HepG2 (cell line): Measurements from ENCODE around the gene ANKFY1. TPM values are rescaled to one million over a fixed set of nuclear protein-coding genes. Genes with fewer than 3 reads are reported as not detected.
"Not testable (repeated sequence)": the region's sequence is repeated elsewhere in the genome, so short reads cannot be mapped to it uniquely, and the experiment has no call there.

ENCODE experiments used
- ATAC-seq: fragments of 200-7000 bp; cut with Tn5 transposase; 3 replicates; pipeline ENCODE4 v1.9.1; 2020; ENCODE audit warnings: mild to moderate bottlenecking, moderate library complexity
- BruUV-seq: library from RNA; stranded (reverse); fragments of 400-500 nt; replicated peaks from 2 replicates; lab custom pipeline; 2021; lab: Mats Ljungman, UMichigan
- CTCF ChIA-PET: fragments of 300-600 bp; formaldehyde crosslinking; extraction: SDS; loops from one replicate; lab custom pipeline; 2021; ENCODE audit warnings: low total read pairs, inconsistent platforms, low intra/inter-chr PET ratio; lab: Yijun Ruan, JAX
- POLR2A ChIA-PET: fragments of 350-600 bp; sonication (Branson Sonifier 250); formaldehyde crosslinking; loops from one replicate; lab custom pipeline; 2020; ENCODE audit warnings: antibody characterized with exemption, inconsistent platforms; lab: Yijun Ruan, JAX
- DNase-seq: peaks from one replicate; pipeline ENCODE4 v3.0.0-alpha.2; 2015; ENCODE audit warnings: low spot score
- FAIRE-seq: peaks from 3 replicates; lab custom pipeline; 2011; peaks lifted over from hg19 to GRCh38; lab: Jason Lieb, UNC
- H2AFZ ChIP-seq: one replicate; pipeline ENCODE4 v1.6.1; 2011; ENCODE audit warnings: low read length, inconsistent platforms
- H3K27ac ChIP-seq: fragments of 300-600 bp; 3 replicates; pipeline ENCODE4 v1.8.0; 2011; ENCODE audit warnings: mixed run types, mild to moderate bottlenecking, mixed read lengths, low read length, inconsistent platforms; ENCODE audit not compliant: insufficient read depth; ENCODE audit errors: extremely low read length
- H3K27me3 ChIP-seq, 2 experiments: fragments of 200-600 bp in 1 of 2; 2 replicates in 1 of 2; 3 replicates in 1 of 2; pipeline versions ENCODE4 v1.6.0 to v1.8.0; 2011; ENCODE audit warnings: low read length in 2 of 2, mild to moderate bottlenecking in 2 of 2, moderate library complexity in 2 of 2, inconsistent platforms in 1 of 2; ENCODE audit not compliant: insufficient read depth in 2 of 2, control insufficient read depth in 1 of 2
- H3K36me3 ChIP-seq, 2 experiments: fragments of 200-600 bp in 1 of 2; replicated peaks in 1 of 2; 2 replicates in 1 of 2; 3 replicates in 1 of 2; pipeline versions ENCODE4 v1.5.1 to v1.8.0; 2011; ENCODE audit warnings: low read length in 2 of 2, inconsistent platforms in 1 of 2; ENCODE audit not compliant: insufficient read depth in 2 of 2, control insufficient read depth in 1 of 2
- H3K4me1 ChIP-seq: 2 replicates; pipeline ENCODE4 v1.5.1; 2012; ENCODE audit warnings: low read length, inconsistent platforms; ENCODE audit not compliant: insufficient read depth
- H3K4me2 ChIP-seq: 2 replicates; pipeline ENCODE4 v1.6.0; 2011; ENCODE audit warnings: low read depth, low read length, inconsistent platforms
- H3K4me3 ChIP-seq, 3 experiments: fragments of 200-600 bp in 1 of 3; sonication (generic), shearing (Covaris generic) in 1 of 3; replicated peaks in 1 of 3; 2 replicates each; pipeline ENCODE4 v1.5.1; 2011 to 2016; ENCODE audit warnings: low read length in 3 of 3, inconsistent platforms in 2 of 3, low read depth in 2 of 3, mild to moderate bottlenecking in 2 of 3, control low read depth in 1 of 3, mixed read lengths in 1 of 3; ENCODE audit not compliant: insufficient read depth in 1 of 3
- H3K79me2 ChIP-seq: one replicate; pipeline ENCODE4 v1.6.1; 2011; ENCODE audit warnings: low read length, inconsistent platforms; ENCODE audit not compliant: insufficient read depth
- H3K9ac ChIP-seq: 2 replicates; pipeline ENCODE4 v1.6.0; 2011; ENCODE audit warnings: mild to moderate bottlenecking, low read depth, low read length, inconsistent platforms; ENCODE audit not compliant: insufficient read depth
- H3K9me3 ChIP-seq: 2 replicates; pipeline ENCODE4 v1.5.1; 2012; ENCODE audit warnings: mild to moderate bottlenecking, low read length
- H4K20me1 ChIP-seq: 2 replicates; pipeline ENCODE4 v1.6.0; 2011; ENCODE audit warnings: inconsistent platforms, mild to moderate bottlenecking, low read length, moderate library complexity; ENCODE audit not compliant: insufficient read depth
- KDM5B ChIP-seq: sonication (generic); formaldehyde crosslinking; IDR thresholded peaks from 2 replicates; pipeline ENCODE4 v1.4.0; 2020; ENCODE audit warnings: missing genetic modification reagents, mild to moderate bottlenecking, borderline replicate concordance
- PHF20 ChIP-seq: sonication (generic); formaldehyde crosslinking; IDR thresholded peaks from 2 replicates; pipeline ENCODE4 v1.5.0; 2020; ENCODE audit warnings: mild to moderate bottlenecking, missing genetic modification reagents
- TMF1 ChIP-seq: sonication (generic); formaldehyde crosslinking; IDR thresholded peaks from 2 replicates; pipeline ENCODE4 v1.8.1; 2022; ENCODE audit warnings: low read depth, missing genetic modification reagents
- YEATS4 ChIP-seq: sonication (generic); formaldehyde crosslinking; IDR thresholded peaks from 2 replicates; pipeline ENCODE4 v1.4.0; 2020; ENCODE audit warnings: missing genetic modification reagents, borderline replicate concordance
- ZNF343 ChIP-seq: sonication (generic); formaldehyde crosslinking; IDR thresholded peaks from 2 replicates; pipeline ENCODE4 v1.4.0; 2020; ENCODE audit warnings: mild to moderate bottlenecking, missing genetic modification reagents
- ZNF777 ChIP-seq: sonication (generic); formaldehyde crosslinking; IDR thresholded peaks from 2 replicates; pipeline ENCODE4 v1.4.0; 2020; ENCODE audit warnings: missing genetic modification reagents
- ZNF883 ChIP-seq: sonication (generic); formaldehyde crosslinking; IDR thresholded peaks from 2 replicates; pipeline ENCODE4 v1.5.1; 2020; ENCODE audit warnings: mild to moderate bottlenecking, missing genetic modification reagents; ENCODE audit errors: not compliant biosample characterization
- WGBS: methylation state at CpG from one replicate; pipeline ENCODE4 v1.1.6; 2017; ENCODE audit warnings: low lambda C conversion rate; 5-methylcytosine and 5-hydroxymethylcytosine counted together
- in situ Hi-C: cut with HindIII; loops from 2 replicates; pipeline ENCODE4 v1.10.0; 2017; ENCODE audit warnings: low pct_unique_long_range_greater_than_20kb; ENCODE audit not compliant: extremely low pct_ligation_motif_present
- intact Hi-C: fragments of 100-400 bp; cut with micrococcal nuclease; formaldehyde crosslinking; loops from one replicate; pipeline ENCODE4 v1.10.0; 2022; ENCODE audit not compliant: unreplicated experiment
- polyA plus RNA-seq, 8 experiments: library from polyadenylated mRNA; depleted of rRNA in 3 of 8; stranded (reverse) in 7 of 8; unstranded in 1 of 8; fragments of >200 nt; fragmentation: Illumina TruSeq in 4 of 8; extraction: Trizol in 4 of 8; gene quantifications; 2 replicates each; pipeline versions ENCODE4 v1.2.1 to v1.2.3, GENCODE V29; 2011 to 2016; ENCODE audit warnings: low read depth in 4 of 8, missing spikeins in 1 of 8, mixed read lengths in 1 of 8; ENCODE audit not compliant: insufficient read depth in 1 of 8
- total RNA-seq, 5 experiments: library from RNA; depleted of rRNA; stranded (reverse); fragments of >200 nt; fragmentation: Illumina TruSeq; extraction: Trizol; gene quantifications; 2 replicates each; pipeline ENCODE4 v1.2.3, GENCODE V29; 2016; ENCODE audit warnings: low read depth in 1 of 5
- TF ChIP-seq, protein P1 (sequence below): sonication (generic); formaldehyde crosslinking; IDR thresholded peaks from 2 replicates; pipeline ENCODE4 v1.9.0; 2022; ENCODE audit warnings: missing genetic modification reagents, mild to moderate bottlenecking, borderline replicate concordance

ANKFY1 gene
- total and polyA plus RNA-seq, 2 of the 13 experiments (the other 11 are each of a cell fraction or from before 2014, with no cell fraction given), result 11.9 to 16.8 TPM

DNA sequence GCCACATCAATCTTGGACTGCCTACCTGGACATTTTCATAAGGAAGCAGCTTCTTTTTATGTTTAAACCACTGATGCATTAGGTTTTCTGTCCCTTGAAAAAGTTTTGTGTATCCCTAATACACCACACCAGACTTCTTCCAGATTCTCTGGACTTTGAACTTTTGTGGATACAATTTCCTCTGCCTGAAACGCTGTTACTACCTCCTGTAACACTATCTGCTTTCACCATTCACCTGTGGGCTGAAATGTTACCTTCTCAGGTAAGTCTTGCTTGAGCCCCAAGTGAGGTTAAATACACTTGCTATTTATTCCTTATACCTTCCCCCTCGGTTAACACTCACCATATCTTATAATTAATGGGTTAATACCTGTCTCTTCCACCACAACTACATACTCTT, 123.7 kb downstream of the ANKFY1 start (continued):
- TF ChIP-seq, protein P1, sequence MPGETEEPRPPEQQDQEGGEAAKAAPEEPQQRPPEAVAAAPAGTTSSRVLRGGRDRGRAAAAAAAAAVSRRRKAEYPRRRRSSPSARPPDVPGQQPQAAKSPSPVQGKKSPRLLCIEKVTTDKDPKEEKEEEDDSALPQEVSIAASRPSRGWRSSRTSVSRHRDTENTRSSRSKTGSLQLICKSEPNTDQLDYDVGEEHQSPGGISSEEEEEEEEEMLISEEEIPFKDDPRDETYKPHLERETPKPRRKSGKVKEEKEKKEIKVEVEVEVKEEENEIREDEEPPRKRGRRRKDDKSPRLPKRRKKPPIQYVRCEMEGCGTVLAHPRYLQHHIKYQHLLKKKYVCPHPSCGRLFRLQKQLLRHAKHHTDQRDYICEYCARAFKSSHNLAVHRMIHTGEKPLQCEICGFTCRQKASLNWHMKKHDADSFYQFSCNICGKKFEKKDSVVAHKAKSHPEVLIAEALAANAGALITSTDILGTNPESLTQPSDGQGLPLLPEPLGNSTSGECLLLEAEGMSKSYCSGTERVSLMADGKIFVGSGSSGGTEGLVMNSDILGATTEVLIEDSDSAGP, result no peak
- TF ChIP-seq ZNF343 (no peak), TMF1 (CRISPR knock-in tag) (no peak), ZNF777 (CRISPR knock-in tag) (no peak)

DNA sequence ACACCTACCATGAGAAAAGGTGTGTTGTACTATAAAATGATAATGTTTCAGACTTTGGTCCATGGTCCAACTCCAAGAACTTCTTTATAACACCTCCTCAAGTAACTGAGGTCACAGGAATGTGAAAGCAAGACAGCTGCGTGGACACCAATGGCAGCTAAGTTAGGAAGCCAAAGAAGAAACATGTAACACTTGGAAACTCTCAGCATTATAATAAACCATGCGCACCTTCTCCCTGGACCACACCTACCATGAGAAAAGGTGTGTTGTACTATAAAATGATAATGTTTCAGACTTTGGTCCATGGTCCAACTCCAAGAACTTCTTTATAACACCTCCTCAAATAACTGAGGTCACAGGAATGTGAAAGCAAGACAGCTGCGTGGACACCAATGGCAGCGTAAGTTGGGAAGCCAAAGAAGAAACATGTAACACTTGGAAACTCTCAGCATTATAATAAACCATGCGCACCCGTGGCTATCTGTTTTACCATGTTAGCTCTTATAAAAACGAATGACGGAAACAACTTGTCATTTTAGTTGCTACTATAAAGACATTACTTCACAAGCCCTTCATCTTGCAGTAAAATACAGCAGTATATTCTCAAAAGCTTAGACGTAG, 124.8 kb downstream of the ANKFY1 start:
- CTCF ChIA-PET, H2AFZ ChIP-seq, H4K20me1 ChIP-seq, intact Hi-C loops, ATAC-seq, H3K4me3 ChIP-seq, H3K36me3 ChIP-seq, H3K27ac ChIP-seq, H3K4me2 ChIP-seq, DNase-seq, in situ Hi-C loops, POLR2A ChIA-PET, H3K9me3 ChIP-seq, H3K27me3 ChIP-seq, BruUV-seq, H3K9ac ChIP-seq, FAIRE-seq: not testable (repeated sequence)
- 95% methylated on average over 9 of the region's 9 CpGs for WGBS
- peaks cover 26% of the 10 kb centered on the region for H3K4me1 ChIP-seq
- peaks cover 40% of the 10 kb centered on the region for H3K79me2 ChIP-seq

DNA sequence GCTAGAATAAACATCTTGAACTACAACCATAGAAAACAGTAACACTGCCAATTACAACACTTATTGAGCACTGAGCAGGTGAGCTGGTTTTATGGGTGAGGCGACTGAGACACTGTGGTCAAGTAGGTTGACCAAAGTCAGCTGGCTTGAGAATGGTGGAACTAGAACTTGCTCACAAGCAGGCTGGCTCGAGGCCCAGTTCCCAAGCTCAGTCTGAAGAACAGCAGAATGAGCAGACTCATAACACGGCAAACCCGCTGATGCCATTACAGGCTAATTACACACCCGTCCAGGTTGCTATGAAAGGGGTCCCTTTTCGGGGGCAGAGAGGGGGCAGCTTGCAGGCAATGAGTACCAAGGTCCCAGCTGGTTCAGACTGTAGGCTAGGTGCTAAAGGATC, 127.4 kb downstream of the ANKFY1 start:
- Histone ChIP-seq H3K79me2 (peaks cover 32% of the 10 kb centered on the region), H2AFZ (no peak overlapping the region), H3K9ac (no peak overlapping the region)
- FAIRE-seq, result no peak
- 89% methylated on average over 4 of the region's 6 CpGs for WGBS
- in situ Hi-C loops, result no loop called here
- TF ChIP-seq KDM5B (CRISPR knock-in tag) (no peak), YEATS4 (CRISPR knock-in tag) (no peak), ZNF883 (CRISPR knock-in tag) (no peak), PHF20 (CRISPR knock-in tag) (no peak)
- TF ChIP-seq, all 625 proteins: peak for 0
- Histone ChIP-seq H4K20me1 (no peaks in the 10 kb centered on the region), H3K36me3 (peaks cover 1 to 5% of the 10 kb centered on the region in 2 experiments; a peak in 4 of 5 replicates), H3K27ac (no peak overlapping the region), H3K4me2 (no peak overlapping the region), H3K4me1 (peaks cover 25% of the 10 kb centered on the region), H3K27me3 (no peaks in the 10 kb centered on the region), H3K9me3 (no peaks in the 10 kb centered on the region), H3K4me3 (no peak overlapping the region)
- ATAC-seq (no peak), DNase-seq (no peak)
- CTCF ChIA-PET, result no interaction called here
- POLR2A ChIA-PET, result no interaction called here
- intact Hi-C loops, result no loop called here
- no TSS peak for BruUV-seq
